HG03139 (cell line): ENCODE results near the gene ZNRF3.

Experiments
- ATAC-seq: cut with Tn5 transposase; IDR thresholded peaks from one replicate; pipeline ENCODE4 v1.9.1; 2021; ENCODE audit not compliant: unreplicated experiment

ZNRF3 gene

GRCh38 chr22:28950617-28951411 is 67.4 kb downstream of the ZNRF3 start:
- no peak for ATAC-seq

- ATAC-seq, result no peak
These were observed 68.2 kb downstream of the ZNRF3 start for GRCh38 chr22:28951530-28951929.

DNA sequence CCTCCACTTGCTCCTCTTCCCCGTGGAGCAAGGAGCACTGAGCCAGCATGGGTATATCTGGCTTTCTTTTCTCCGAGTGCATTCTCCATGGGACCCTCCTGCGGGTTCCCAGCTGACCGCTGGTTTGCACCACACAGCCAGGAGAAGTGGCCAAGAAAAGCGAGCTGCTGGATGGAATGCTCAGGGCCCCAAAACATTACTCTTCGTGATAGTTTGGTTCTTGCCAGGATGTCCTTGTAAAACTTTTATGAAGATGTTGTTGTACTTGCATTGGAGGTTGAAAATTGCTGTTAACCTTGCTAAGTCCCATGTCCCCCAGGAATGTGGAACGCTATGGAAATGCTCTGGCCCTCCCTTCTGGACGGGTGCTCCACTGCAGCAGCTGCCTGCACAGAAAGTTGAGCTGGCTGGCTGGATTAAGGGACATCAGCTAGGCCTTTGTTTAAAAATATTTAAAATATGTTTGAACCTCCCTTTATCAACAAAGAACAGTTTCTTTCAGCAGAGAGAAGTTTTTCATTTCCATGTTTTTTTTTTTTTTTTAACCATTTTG is 68.7 kb downstream of the ZNRF3 start:
- ATAC-seq, result no peak

DNA sequence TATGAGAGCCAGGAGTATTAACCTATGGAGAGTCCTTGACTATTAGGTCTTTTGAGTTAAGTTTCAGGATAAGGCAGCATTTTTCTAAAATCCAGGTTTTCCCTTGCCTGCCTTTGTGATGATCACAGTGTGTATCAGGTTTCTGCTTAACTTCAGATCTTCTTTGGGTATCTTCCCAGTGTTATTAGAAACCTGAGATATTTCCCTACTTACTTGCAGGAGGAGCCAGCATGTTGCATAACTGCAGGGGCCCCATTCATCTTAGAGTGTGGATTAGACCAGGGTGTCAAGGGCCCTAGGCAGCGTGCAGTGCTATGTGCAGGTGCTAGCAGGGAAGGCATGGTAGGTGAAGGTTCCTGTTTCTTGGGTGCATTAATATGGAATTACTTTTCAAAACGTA is 69.5 kb downstream of the ZNRF3 start:
- ATAC-seq, result no peak

DNA sequence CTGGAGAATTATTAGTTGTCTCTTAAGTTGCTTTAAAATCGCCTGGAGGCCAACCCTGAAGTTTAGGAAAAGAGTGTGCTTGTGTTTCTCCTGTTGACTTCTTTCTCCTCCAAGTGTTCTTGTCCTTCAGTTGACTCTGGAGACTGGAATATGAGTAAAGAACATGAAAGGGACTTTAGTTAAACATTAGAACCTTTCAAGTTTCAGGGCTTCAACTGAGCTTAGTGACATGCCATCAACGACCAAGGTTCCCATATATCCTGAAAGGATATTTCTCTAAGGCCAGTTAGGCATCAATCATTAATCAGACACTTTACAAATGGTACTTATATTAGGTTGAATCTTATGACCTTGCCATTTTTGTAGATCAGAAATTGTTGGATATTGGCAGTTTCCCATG is 70.0 kb downstream of the ZNRF3 start:
- ATAC-seq, result no peak

DNA sequence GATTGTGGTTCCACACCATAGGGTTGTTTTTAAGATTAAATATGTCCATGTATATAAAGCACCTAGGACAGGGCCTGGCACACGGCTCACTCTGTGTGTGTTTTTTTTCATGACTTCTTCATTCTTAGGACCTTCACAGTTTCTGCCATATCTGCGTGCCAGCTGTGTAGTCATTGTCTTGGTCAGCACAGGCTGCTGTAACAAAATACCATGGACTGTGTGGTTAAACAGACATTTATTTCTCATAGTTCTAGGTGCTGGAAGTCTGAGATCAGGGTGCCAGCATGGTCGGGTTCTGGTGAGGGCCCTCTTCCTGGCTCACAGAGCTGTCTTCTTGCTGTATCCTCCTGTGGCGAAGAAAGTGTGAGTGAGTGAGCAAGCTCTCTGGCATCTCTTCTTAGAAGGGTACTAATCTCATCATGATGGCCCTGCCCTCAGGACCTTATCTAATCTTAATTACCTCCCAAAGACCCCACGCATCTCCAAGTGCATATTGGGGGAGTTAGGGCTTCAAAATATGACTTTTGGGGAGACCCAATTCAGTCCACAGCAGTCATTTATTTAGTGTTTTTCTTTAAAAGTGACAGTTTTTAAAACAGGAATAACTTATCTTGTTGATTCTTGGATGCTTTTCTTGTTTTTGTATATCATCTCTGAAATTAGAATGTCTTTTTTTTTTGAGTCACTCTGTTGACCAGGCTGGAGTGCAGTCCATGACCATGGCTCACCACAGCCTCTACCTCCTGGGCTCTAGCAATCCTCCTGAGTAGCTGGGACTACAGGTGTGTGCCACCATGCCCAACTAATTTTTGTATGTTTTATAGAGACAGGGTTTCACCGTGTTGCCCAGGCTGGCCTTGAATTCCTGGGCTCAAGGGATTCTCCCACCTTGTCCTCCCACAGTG is 70.9 kb downstream of the ZNRF3 start:
- no peak for ATAC-seq

- peak; percentile 48 for ATAC-seq
These were observed 72.4 kb downstream of the ZNRF3 start for GRCh38 chr22:28955817-28956216.

DNA sequence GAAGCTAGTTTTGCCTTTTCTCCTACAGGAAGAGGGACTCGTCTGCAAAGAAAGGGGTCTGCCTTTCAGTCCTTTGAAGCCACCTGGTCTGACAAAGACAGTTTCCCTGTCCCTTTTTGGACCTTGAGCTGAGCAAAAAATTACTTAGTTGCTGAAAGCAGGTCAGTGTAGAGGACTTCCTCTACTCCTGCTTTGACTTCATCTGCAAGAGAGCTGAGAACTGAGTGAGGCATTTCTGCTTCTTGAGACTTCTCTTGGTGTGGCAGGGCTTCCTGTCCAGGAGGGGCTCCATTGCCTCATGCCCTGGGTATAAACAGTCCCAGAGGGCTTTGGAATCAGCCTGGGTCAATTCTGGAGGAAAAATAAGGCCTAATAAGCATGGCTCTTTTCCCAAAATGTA is 73.1 kb downstream of the ZNRF3 start:
- no peak for ATAC-seq

DNA sequence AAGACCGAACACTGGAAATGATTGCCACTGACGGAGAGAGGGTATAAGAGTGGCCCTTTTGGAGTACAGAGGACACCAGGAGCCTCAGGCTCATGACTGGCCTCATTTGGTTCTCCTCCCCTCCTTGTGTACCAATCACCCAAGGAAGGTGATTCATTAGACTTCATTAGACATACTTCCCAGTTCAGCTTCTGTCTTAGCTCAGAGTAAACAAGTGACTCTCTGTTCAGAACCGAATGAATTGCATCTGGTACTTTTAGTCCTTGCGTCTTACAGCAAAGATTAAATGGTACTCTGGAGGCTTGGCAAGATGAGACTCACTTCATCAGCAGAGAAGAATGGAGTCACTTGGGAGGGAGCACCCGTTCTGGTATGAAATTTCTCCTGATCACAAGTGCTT is 75.2 kb downstream of the ZNRF3 start:
- ATAC-seq, result no peak

GRCh38 chr22:28962042-28962554 is 78.7 kb downstream of the ZNRF3 start:
- ATAC-seq, result no peak

DNA sequence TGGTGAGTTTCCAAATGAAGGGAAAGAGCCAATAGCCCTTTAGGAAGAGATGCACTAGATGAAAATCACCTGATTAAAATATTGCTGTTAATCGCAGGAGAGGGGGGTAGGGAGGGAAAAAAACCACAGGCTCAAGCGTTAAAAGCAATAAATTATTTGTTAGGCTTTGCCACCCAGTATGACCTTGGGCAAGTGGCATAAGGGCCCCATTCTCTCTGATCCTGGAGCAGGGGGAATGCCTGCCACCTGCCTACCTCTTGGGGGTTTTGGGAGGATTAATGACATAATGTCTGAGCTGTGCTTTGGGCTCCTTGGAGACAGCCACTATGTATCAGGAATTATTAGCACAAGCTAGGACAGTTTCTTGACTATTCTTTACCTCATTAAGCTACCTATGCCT is 80.0 kb downstream of the ZNRF3 start:
- ATAC-seq, result no peak

GRCh38 chr22:28967163-28967665 is 83.8 kb downstream of the ZNRF3 start:
- ATAC-seq, result no peak

- ATAC-seq, result no peak
These were observed 84.6 kb downstream of the ZNRF3 start for GRCh38 chr22:28967969-28968368.

- no peak for ATAC-seq
These were observed 86.2 kb downstream of the ZNRF3 start for GRCh38 chr22:28969401-28970168.

- ATAC-seq, result no peak
These were observed 90.0 kb downstream of the ZNRF3 start for GRCh38 chr22:28973352-28973751.

DNA sequence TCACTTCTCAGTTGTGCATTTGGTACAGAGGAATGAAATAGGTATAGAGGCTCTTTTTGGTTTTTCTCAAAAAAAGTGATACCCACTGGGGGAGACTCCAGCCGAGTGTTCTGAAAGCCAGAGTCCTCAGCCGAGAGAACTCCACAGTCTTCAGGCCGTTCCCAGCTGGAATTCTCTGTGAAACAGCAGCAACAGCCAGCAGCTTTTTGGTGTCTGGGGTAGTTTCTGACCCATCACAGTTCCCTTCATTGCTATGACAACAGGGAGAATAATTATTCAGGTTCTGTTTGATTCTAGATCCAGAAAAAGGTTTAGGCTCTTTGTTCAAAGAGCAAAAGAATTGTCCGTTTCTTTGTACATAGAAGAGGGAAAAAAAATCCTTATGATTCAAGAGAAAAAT is 93.7 kb downstream of the ZNRF3 start:
- ATAC-seq, result no peak

DNA sequence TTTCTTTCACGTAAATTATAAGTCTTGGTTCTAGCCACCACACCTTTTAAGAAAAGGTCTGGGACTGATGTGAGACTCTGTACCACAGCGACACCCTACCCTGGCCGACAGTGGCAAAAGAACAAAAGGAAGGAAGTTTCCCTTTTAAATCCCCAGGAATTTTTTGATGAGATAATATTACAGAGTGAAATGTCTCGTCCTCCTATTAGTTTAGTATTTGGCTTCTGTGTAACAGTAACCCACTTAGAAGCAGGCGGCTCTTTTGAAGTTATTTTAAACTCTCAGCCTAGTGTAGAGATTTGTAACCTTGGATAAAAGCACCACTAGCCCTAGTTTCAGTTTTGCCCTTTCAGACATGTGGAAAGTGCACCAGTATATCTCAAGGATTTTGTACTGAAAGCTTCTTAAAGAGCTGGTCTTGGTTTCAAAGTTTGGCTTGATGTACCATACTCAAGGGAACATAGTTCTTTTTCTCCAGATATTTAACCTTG is 94.2 kb downstream of the ZNRF3 start:
- ATAC-seq, result no peak

DNA sequence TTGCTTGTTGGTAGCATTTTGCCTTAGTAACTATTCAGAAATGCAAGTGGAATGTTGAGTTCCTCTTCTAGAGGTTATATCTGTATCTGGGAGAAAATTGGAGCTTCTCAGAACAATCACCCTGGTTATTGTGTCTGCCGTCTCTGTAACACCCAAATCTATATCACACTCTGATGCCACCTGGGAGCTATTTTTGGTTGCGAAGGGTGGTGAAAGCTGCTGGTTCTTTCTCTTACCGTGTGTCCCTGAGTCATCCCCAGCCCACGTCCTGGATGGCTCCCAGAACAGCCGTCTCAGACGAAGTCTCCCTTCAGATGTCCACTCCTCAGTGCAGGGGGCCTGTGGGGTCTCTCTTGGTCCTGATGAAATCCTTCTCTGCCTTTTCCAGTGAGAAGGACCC is 94.8 kb downstream of the ZNRF3 start:
- no peak for ATAC-seq

DNA sequence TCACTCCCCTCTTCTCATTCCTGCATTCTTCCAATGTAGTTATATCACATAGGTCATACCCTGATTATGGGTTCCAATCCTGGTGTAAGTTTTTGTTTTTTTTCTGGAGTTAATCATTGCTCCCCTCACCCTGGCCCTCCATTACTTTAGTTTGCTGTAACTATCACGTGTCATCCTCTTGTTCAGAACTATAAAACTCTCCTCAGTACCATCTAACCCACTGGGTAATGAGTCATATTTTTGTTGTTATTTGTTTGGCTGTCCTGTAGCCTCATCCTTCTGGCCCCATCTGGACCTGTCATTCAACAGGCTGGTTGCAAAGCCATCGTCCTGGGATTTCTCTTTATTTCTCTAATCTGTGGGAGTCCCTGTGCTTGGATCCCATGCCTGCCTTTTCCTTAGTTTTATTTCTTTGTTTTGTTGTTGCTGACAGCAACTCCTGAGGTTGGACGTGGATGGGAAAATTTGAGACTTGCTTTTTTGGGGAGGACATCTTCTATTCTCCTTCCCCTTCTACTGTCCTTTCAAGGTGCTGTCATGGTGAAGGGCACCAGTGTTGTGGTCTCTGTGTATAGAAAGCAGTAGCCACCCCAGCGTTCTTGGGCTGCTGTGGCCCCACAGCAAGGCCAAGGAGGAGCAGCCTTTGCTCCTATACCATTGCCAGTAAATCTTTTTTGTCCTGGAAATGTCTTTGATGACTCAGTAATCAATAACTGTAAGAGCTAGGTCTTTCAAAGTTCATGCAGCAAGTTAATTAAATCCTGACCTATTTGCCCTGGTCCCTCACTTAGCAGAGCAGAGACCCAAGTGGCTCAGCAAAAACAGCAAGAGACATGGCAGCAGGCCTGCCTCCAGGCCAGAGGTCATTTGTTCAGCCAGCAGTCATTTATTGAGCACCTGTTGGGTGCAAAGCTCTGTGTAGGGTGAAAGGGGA is 95.8 kb downstream of the ZNRF3 start:
- no peak for ATAC-seq
